BE2C (cell line): ENCODE data around the gene SLX4IP.

Experiments used
- DNase-seq: peaks from one replicate; pipeline ENCODE4 v3.0.0-alpha.2; 2020
- H3K27me3 ChIP-seq: fragments of 250-450 bp; sonication (Bioruptor Pico); 2 replicates; pipeline ENCODE4 v1.5.1; 2020; ENCODE audit warnings: mild to moderate bottlenecking
- H3K36me3 ChIP-seq: fragments of 250-450 bp; sonication (Bioruptor Pico); 2 replicates; pipeline ENCODE4 v1.5.1; 2020; ENCODE audit warnings: mild to moderate bottlenecking
- H3K4me1 ChIP-seq: fragments of 250-450 bp; sonication (Bioruptor Pico); 2 replicates; pipeline ENCODE4 v1.5.1; 2020
- H3K4me3 ChIP-seq: 2 replicates; pipeline ENCODE4 v1.5.1; 2011; ENCODE audit warnings: low read depth, low read length
- H3K9me3 ChIP-seq: fragments of 250-450 bp; sonication (Bioruptor Pico); 2 replicates; pipeline ENCODE4 v1.5.1; 2020
- CTCF ChIP-seq: IDR thresholded peaks from 2 replicates; pipeline ENCODE4 v1.5.1; 2012; ENCODE audit warnings: mild to moderate bottlenecking, low read depth, low read length

SLX4IP gene

GRCh38 chr20:10497791-10498190 is 62.7 kb downstream of the SLX4IP start:
- H3K27me3 ChIP-seq = no peaks in the 10 kb centered on the region
- no peak for TF ChIP-seq CTCF
- H3K36me3 ChIP-seq = no peaks in the 10 kb centered on the region
- no peaks in the 10 kb centered on the region; the same call in none of the 2 replicates for H3K4me1 ChIP-seq
- no peaks in the 10 kb centered on the region for H3K9me3 ChIP-seq
- no peak for DNase-seq
- no peak overlapping the region for H3K4me3 ChIP-seq

- H3K9me3 ChIP-seq = no peaks in the 10 kb centered on the region
- TF ChIP-seq CTCF = no peak
- peak; percentile 46 for DNase-seq
- H3K36me3 ChIP-seq = no peaks in the 10 kb centered on the region
- no peak overlapping the region for H3K4me3 ChIP-seq
- no peaks in the 10 kb centered on the region for H3K27me3 ChIP-seq
- no peaks in the 10 kb centered on the region; the same call in none of the 2 replicates for H3K4me1 ChIP-seq
These were observed 63.1 kb downstream of the SLX4IP start for GRCh38 chr20:10498200-10498599.

- Histone ChIP-seq H3K4me3 (no peak overlapping the region), H3K36me3 (no peaks in the 10 kb centered on the region), H3K4me1 (no peaks in the 10 kb centered on the region; the same call in none of the 2 replicates), H3K27me3 (no peaks in the 10 kb centered on the region), H3K9me3 (no peaks in the 10 kb centered on the region)
- no peak for DNase-seq
- no peak for TF ChIP-seq CTCF
These were observed 66.3 kb downstream of the SLX4IP start for GRCh38 chr20:10501402-10501801.

GRCh38 chr20:10502098-10502526 is 67.0 kb downstream of the SLX4IP start:
- no peak overlapping the region for H3K4me3 ChIP-seq
- DNase-seq = no peak

GRCh38 chr20:10504608-10504993 is 69.5 kb downstream of the SLX4IP start:
- TF ChIP-seq CTCF = no peak
- Histone ChIP-seq H3K4me3 (no peak overlapping the region), H3K36me3 (no peaks in the 10 kb centered on the region), H3K27me3 (no peaks in the 10 kb centered on the region), H3K9me3 (no peaks in the 10 kb centered on the region), H3K4me1 (peaks cover 7% of the 10 kb centered on the region; the same call in 1 of the 2 replicates)
- DNase-seq = no peak

More at GRCh38 chr20:10502098-10502526, 67.0 kb downstream of the SLX4IP start:
- H3K27me3 ChIP-seq = no peaks in the 10 kb centered on the region
- no peaks in the 10 kb centered on the region; the same call in 1 of the 2 replicates for H3K4me1 ChIP-seq
- no peaks in the 10 kb centered on the region for H3K9me3 ChIP-seq
- no peak for TF ChIP-seq CTCF
- H3K36me3 ChIP-seq = no peaks in the 10 kb centered on the region

GRCh38 chr20:10504994-10505730 is 70.1 kb downstream of the SLX4IP start:
- no peak for DNase-seq
- TF ChIP-seq CTCF = no peak
- H3K27me3 ChIP-seq = no peaks in the 10 kb centered on the region
- H3K4me1 ChIP-seq = peaks cover 7% of the 10 kb centered on the region; the same call in 1 of the 2 replicates
- H3K9me3 ChIP-seq = no peaks in the 10 kb centered on the region
- no peaks in the 10 kb centered on the region for H3K36me3 ChIP-seq
- H3K4me3 ChIP-seq = no peak overlapping the region
